ENCODE measurements around the gene SESTD1. TPM values are rescaled to one million over a fixed set of nuclear protein-coding genes. Genes with fewer than 3 reads are reported as not detected.

Gene SESTD1
- total and polyA plus RNA-seq, 2 donors from 2014 or later = 9.8 to 93.5 TPM

DNA sequence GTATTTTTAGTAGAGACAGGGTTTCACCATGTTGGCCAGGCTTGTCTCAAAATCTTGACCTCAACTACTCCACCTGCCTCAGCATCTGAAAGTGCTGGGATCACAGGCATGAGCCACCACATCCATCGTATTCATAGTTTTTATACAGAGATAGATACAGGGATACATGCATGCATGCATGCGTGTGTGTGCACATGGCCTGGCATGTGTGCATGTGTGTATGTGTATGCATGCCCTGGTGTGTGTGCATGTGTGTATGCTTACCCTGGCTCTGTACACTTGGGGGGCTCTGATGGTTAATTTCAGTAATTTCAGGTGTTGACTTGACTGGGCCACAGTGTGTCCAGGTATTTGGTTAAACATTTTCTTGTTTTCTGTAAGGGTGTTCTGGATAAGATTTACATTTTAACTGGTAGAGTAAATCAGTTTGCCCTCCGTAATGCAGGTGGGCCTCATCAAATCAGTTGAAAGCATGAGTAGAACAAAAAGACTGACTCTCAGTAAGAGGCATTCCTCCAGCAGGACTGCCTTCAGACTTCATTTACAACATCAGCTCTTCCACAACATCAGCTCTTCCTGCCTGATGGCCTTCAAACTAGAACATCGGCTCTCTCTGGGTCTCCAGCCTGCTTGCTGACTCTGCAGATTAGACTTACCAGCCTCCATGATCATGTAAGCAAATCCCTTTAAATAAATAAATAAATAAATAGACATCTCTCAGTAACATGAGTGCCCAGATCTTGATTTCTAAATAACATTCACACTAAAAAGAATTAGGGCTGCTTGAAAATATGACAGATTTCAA, 30.8 kb downstream of the SESTD1 start:
- TF ChIP-seq CTCF (IDR thresholded peaks at IDR 0.05; ENCODE audit: borderline replicate concordance, extremely low read depth, insufficient read depth) = no peak

DNA sequence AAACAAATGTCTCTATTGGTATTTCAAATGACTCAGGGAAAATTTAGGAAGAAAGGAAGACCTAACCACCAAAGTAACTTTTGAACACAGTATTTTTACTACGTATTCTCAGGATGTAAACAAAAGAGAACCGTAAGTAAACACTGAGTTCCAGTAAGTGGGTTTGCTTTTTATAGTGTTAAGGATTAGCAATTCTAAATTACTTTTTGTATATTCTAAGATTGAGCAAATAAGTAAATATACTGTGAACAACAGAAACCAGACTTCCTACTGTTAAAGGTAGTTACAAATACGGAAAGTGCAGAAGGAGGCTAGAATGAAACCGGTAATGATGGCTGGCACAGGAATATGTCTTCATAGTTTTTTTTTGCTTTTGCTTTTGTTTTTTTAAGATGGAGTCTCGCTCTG, 31.5 kb downstream of the SESTD1 start:
- no peak for TF ChIP-seq CTCF (IDR thresholded peaks at IDR 0.05; ENCODE audit: borderline replicate concordance, extremely low read depth, insufficient read depth)
- Histone ChIP-seq H3K9me3 (ENCODE audit: control insufficient read depth in 2 of 3, insufficient read depth in 1 of 3, low read length in 3 of 3) (no peaks in the 10 kb centered on the region), H3K4me3 (ENCODE audit: low read length in 3 of 3) (no peak overlapping the region), H3K9ac (ENCODE audit: low read length in 3 of 3) (no peak overlapping the region), H3K36me3 (ENCODE audit: control insufficient read depth in 2 of 3, insufficient read depth in 3 of 3, low read length in 3 of 3) (peaks cover 0 to 2% (median 0%) of the 10 kb centered on the region in 3 donors), H3K27ac (ENCODE audit: low read depth in 2 of 2, low read length in 2 of 2) (no peak overlapping the region), H3K27me3 (ENCODE audit: control insufficient read depth, insufficient read depth, low read length) (no peaks in the 10 kb centered on the region), H3K4me1 (ENCODE audit: control insufficient read depth in 2 of 3, insufficient read depth in 2 of 3, low read depth in 1 of 3, low read length in 3 of 3) (peaks cover 0 to 7% (median 0%) of the 10 kb centered on the region in 3 donors)
- DNase-seq = no peak
- intact Hi-C loops (cut with DNase I) = no loop called here
- no peak for FAIRE-seq

More for the DNA sequence above, 30.8 kb downstream of the SESTD1 start:
- H3K27ac ChIP-seq (ENCODE audit: low read depth in 2 of 2, low read length in 2 of 2) = no peak overlapping the region
- peaks cover 0 to 10% (median 0%) of the 10 kb centered on the region in 3 donors for H3K4me1 ChIP-seq (ENCODE audit: control insufficient read depth in 2 of 3, insufficient read depth in 2 of 3, low read depth in 1 of 3, low read length in 3 of 3)
- DNase-seq (no peak), FAIRE-seq (no peak)
- H3K27me3 ChIP-seq (ENCODE audit: control insufficient read depth, insufficient read depth, low read length) = no peaks in the 10 kb centered on the region
- no peak overlapping the region for H3K9ac ChIP-seq (ENCODE audit: low read length in 3 of 3)
- no peaks in the 10 kb centered on the region for H3K9me3 ChIP-seq (ENCODE audit: control insufficient read depth in 2 of 3, insufficient read depth in 1 of 3, low read length in 3 of 3)
- H3K4me3 ChIP-seq (ENCODE audit: low read length in 3 of 3) = no peak overlapping the region
- H3K36me3 ChIP-seq (ENCODE audit: control insufficient read depth in 2 of 3, insufficient read depth in 3 of 3, low read length in 3 of 3) = peaks cover 0 to 2% (median 0%) of the 10 kb centered on the region in 3 donors
- intact Hi-C loops (cut with DNase I) = no loop called here

DNA sequence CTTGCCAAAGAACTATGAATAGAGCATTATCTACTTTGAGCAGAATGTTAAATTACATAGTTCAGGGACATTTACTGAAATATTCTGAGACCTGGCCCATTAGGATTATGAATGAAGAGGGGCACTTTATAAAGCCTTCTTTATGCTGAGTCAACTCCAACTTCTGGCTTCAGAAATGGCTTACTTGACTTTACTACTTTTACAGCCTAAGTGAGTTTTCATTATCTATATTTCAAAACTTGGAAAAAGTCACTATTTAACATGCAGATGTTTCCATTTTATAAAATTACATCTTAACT, 37.7 kb downstream of the SESTD1 start:
- TF ChIP-seq CTCF (IDR thresholded peaks at IDR 0.05; ENCODE audit: borderline replicate concordance, extremely low read depth, insufficient read depth) = no peak
- Histone ChIP-seq H3K9ac (ENCODE audit: low read length in 3 of 3) (no peak overlapping the region), H3K36me3 (ENCODE audit: control insufficient read depth in 2 of 3, insufficient read depth in 3 of 3, low read length in 3 of 3) (no peaks in the 10 kb centered on the region), H3K4me1 (ENCODE audit: control insufficient read depth in 2 of 3, insufficient read depth in 2 of 3, low read depth in 1 of 3, low read length in 3 of 3) (no peaks in the 10 kb centered on the region), H3K9me3 (ENCODE audit: control insufficient read depth in 2 of 3, insufficient read depth in 1 of 3, low read length in 3 of 3) (no peaks in the 10 kb centered on the region), H3K27me3 (ENCODE audit: control insufficient read depth, insufficient read depth, low read length) (no peaks in the 10 kb centered on the region), H3K4me3 (ENCODE audit: low read length in 3 of 3) (no peak overlapping the region), H3K27ac (ENCODE audit: low read depth in 2 of 2, low read length in 2 of 2) (no peak overlapping the region)
- FAIRE-seq = no peak
- no peak for DNase-seq
- intact Hi-C loops (cut with DNase I) = no loop called here
